OCI-LY1 (cell line): ENCODE measurements around the gene VWA3B.

Experiments used
- EZH2 ChIP-seq: fragments of 200-600 bp; sonication (generic), shearing (Covaris generic); IDR thresholded peaks from 2 replicates; pipeline ENCODE4 v1.8.0; 2017; ENCODE audit warnings: borderline replicate concordance, mixed run types, mild to moderate bottlenecking, antibody characterized with exemption, low read length, moderate library complexity, mixed read lengths
- TF ChIP-seq, protein P1 (sequence below): fragments of 200-600 bp; sonication (generic), shearing (Covaris generic); IDR thresholded peaks from 2 replicates; pipeline ENCODE4 v1.5.1; 2017; ENCODE audit warnings: mild to moderate bottlenecking, antibody characterized with exemption, low read length, moderate library complexity, mixed read lengths

DNA sequence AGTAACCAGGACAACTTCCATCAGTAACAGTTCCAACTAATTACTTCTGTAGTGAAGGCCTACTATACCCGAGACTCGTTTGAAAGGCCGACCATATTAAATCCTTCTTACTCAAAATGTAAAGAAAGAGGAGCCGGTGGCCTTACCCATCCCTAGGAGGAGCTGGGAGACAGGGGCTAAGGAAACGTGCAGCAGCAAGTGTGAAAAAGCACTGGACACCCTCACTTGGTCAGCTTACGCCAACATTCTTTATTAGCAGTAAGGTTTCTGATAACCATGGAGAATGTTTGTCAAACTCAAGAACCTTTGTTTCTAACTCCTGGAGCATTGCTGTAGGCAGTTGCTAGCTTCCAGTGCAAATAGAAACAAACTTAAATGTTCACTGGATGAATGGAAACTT lies 26.7 kb upstream of the VWA3B start:
- TF ChIP-seq, protein P1, sequence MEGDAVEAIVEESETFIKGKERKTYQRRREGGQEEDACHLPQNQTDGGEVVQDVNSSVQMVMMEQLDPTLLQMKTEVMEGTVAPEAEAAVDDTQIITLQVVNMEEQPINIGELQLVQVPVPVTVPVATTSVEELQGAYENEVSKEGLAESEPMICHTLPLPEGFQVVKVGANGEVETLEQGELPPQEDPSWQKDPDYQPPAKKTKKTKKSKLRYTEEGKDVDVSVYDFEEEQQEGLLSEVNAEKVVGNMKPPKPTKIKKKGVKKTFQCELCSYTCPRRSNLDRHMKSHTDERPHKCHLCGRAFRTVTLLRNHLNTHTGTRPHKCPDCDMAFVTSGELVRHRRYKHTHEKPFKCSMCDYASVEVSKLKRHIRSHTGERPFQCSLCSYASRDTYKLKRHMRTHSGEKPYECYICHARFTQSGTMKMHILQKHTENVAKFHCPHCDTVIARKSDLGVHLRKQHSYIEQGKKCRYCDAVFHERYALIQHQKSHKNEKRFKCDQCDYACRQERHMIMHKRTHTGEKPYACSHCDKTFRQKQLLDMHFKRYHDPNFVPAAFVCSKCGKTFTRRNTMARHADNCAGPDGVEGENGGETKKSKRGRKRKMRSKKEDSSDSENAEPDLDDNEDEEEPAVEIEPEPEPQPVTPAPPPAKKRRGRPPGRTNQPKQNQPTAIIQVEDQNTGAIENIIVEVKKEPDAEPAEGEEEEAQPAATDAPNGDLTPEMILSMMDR = no peak
- no peak for TF ChIP-seq EZH2
